OCI-LY1 (cell line): ENCODE measurements around the gene KRT6A.

Experiments
- CTCF ChIP-seq: fragments of 200-600 bp; sonication (generic), shearing (Covaris generic); IDR thresholded peaks from 2 replicates; pipeline ENCODE4 v1.5.1; 2017; ENCODE audit warnings: mild to moderate bottlenecking, antibody characterized with exemption, low read length, moderate library complexity, mixed read lengths
- EZH2 ChIP-seq: fragments of 200-600 bp; sonication (generic), shearing (Covaris generic); IDR thresholded peaks from 2 replicates; pipeline ENCODE4 v1.8.0; 2017; ENCODE audit warnings: borderline replicate concordance, mixed run types, mild to moderate bottlenecking, antibody characterized with exemption, low read length, moderate library complexity, mixed read lengths

- TF ChIP-seq EZH2 (no peak), CTCF (no peak)
Measured at GRCh38 chr12:52537101-52537500, 44.0 kb upstream of the KRT6A start.
